Smooth muscle cell (in vitro differentiated cells): ENCODE measurements around the gene RAB11A. TPM values are rescaled to one million over a fixed set of nuclear protein-coding genes. Genes with fewer than 3 reads are reported as not detected.

Source experiments
- DNase-seq: peaks from one replicate; lab custom pipeline; 2025; ENCODE audit not compliant: unreplicated experiment; lab: John Stamatoyannopoulos, UW
- H2AFZ ChIP-seq: fragments of 200-600 bp; sonication (generic); 2 replicates; pipeline ENCODE4 v1.6.0; 2016; ENCODE audit warnings: antibody characterized with exemption, low read depth, mild to moderate bottlenecking
- H3F3A ChIP-seq: fragments of 200-600 bp; sonication (generic); 2 replicates; pipeline ENCODE4 v1.6.0; 2017; ENCODE audit warnings: antibody characterized with exemption, low read depth
- H3K27ac ChIP-seq: fragments of 200-600 bp; sonication (generic); 2 replicates; pipeline ENCODE4 v1.5.1; 2016; ENCODE audit warnings: low read depth, mild to moderate bottlenecking
- H3K27me3 ChIP-seq: fragments of 200-600 bp; sonication (generic); 2 replicates; pipeline ENCODE4 v1.6.1; 2016; ENCODE audit warnings: low read depth, mild to moderate bottlenecking
- H3K36me3 ChIP-seq: fragments of 200-600 bp; sonication (generic); 2 replicates; pipeline ENCODE4 v1.5.1; 2016; ENCODE audit warnings: low read depth
- H3K4me1 ChIP-seq: fragments of 200-600 bp; sonication (generic); 2 replicates; pipeline ENCODE4 v1.5.1; 2016; ENCODE audit warnings: low read depth
- H3K4me2 ChIP-seq: fragments of 200-600 bp; sonication (generic); 2 replicates; pipeline ENCODE4 v1.6.0; 2016; ENCODE audit warnings: mild to moderate bottlenecking
- H3K4me3 ChIP-seq: fragments of 200-600 bp; sonication (generic); 2 replicates; pipeline ENCODE4 v1.5.1; 2016; ENCODE audit warnings: mild to moderate bottlenecking
- H3K79me2 ChIP-seq: fragments of 200-600 bp; sonication (generic); 2 replicates; pipeline ENCODE4 v1.6.0; 2016; ENCODE audit warnings: low read depth, mild to moderate bottlenecking
- H3K9ac ChIP-seq: fragments of 200-600 bp; sonication (generic); 2 replicates; pipeline ENCODE4 v1.6.0; 2016; ENCODE audit warnings: low read depth
- H3K9me3 ChIP-seq: fragments of 200-600 bp; sonication (generic); replicated peaks from 2 replicates; pipeline ENCODE4 v1.5.1; 2016; ENCODE audit warnings: low read depth
- H4K20me1 ChIP-seq: fragments of 200-600 bp; sonication (generic); 2 replicates; pipeline ENCODE4 v1.6.0; 2016; ENCODE audit warnings: low read depth
- WGBS: methylation state at CpG from one replicate; pipeline ENCODE4 v1.1.7; 2016; ENCODE audit warnings: low lambda C conversion rate; 5-methylcytosine and 5-hydroxymethylcytosine counted together
- polyA plus RNA-seq: library from polyadenylated mRNA; unstranded; fragments of >200 nt; fragmentation: Nextera tagmentation; extraction: Ambion mirVana; gene quantifications from 2 replicates; pipeline ENCODE4 v1.2.1, GENCODE V29; 2016
- total RNA-seq: library from RNA; depleted of rRNA; stranded (reverse); fragments of >200 nt; gene quantifications from 2 replicates; pipeline ENCODE4 v1.2.3, GENCODE V29; 2014
- TF ChIP-seq, protein P1 (sequence below): fragments of 200-600 bp; sonication (generic); IDR thresholded peaks from 2 replicates; pipeline ENCODE4 v1.5.1; 2017; ENCODE audit warnings: borderline replicate concordance, mild to moderate bottlenecking, antibody characterized with exemption; ENCODE audit not compliant: insufficient read depth, poor library complexity, severe bottlenecking

The RAB11A gene
- total and polyA plus RNA-seq, 2 experiments from 2014 or later, result 206 to 300 TPM

DNA sequence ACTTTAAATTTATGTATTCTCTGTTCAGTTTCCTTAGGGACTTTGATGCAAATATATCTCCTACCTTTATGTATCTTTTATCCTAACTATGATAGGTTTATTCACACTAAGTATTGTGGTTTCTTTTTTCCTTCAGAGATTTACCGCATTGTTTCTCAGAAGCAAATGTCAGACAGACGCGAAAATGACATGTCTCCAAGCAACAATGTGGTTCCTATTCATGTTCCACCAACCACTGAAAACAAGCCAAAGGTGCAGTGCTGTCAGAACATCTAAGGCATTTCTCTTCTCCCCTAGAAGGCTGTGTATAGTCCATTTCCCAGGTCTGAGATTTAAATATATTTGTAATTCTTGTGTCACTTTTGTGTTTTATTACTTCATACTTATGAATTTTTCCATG is 18.3 kb downstream of the RAB11A start:
- no peak overlapping the region for H2AFZ ChIP-seq
- no peak for DNase-seq
- peaks cover 5% of the 10 kb centered on the region for H3K4me1 ChIP-seq
- H3K36me3 ChIP-seq, result peaks cover 27% of the 10 kb centered on the region
- H3K4me2 ChIP-seq, result no peak overlapping the region
- H3K9me3 ChIP-seq, result no peaks in the 10 kb centered on the region
- no peak overlapping the region for H3K9ac ChIP-seq
- WGBS, result 97% methylated on average over 3 of the region's 3 CpGs
- H4K20me1 ChIP-seq, result peaks cover 84% of the 10 kb centered on the region
- no peak overlapping the region for H3K4me3 ChIP-seq
- H3K79me2 ChIP-seq, result peaks cover 43% of the 10 kb centered on the region
- TF ChIP-seq, protein P1, sequence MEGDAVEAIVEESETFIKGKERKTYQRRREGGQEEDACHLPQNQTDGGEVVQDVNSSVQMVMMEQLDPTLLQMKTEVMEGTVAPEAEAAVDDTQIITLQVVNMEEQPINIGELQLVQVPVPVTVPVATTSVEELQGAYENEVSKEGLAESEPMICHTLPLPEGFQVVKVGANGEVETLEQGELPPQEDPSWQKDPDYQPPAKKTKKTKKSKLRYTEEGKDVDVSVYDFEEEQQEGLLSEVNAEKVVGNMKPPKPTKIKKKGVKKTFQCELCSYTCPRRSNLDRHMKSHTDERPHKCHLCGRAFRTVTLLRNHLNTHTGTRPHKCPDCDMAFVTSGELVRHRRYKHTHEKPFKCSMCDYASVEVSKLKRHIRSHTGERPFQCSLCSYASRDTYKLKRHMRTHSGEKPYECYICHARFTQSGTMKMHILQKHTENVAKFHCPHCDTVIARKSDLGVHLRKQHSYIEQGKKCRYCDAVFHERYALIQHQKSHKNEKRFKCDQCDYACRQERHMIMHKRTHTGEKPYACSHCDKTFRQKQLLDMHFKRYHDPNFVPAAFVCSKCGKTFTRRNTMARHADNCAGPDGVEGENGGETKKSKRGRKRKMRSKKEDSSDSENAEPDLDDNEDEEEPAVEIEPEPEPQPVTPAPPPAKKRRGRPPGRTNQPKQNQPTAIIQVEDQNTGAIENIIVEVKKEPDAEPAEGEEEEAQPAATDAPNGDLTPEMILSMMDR, result no peak
- H3K27me3 ChIP-seq, result no peaks in the 10 kb centered on the region
- no peak overlapping the region for H3K27ac ChIP-seq
- no peaks in the 10 kb centered on the region for H3F3A ChIP-seq

DNA sequence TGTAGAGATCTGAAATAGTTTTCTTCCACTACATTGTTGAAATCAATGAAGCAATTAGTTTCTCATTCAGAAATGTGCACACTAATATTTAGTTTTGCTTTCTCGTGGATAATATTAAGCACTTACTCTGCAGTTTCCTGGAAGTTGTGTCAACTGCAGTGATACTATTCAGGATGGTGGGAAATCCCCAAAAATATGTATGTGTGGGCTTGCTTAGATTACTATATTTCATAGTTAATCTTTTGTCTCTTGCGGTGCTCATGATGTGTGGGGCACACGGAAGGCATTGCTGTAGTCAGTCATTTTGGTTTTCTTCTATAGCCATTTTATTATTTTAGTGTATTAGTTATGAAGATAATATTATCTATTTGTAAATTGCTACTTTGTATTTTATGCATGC is 19.7 kb downstream of the RAB11A start:
- Histone ChIP-seq H3K27me3 (no peaks in the 10 kb centered on the region), H3K36me3 (peaks cover 22% of the 10 kb centered on the region)

DNA sequence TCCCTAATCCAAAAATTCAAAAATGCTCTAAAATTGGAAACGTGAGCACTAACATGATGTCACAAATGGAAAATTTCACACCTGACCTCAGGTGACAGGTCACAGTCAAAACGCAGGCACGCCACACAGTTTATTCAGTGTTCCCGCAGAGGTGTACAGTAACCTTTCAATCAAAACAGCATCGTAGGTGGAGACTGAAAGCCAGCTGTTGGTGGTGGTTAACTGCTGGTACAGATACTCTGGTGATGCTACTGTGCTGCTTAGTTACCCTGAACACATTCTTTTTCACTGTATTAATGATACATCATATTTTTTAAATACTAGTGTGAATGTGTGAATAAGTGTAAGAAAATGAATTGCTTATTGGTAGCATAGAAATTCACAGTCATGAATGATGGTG is 23.8 kb downstream of the RAB11A start:
- Histone ChIP-seq H4K20me1 (peaks cover 87% of the 10 kb centered on the region), H3K27me3 (no peaks in the 10 kb centered on the region), H3K4me2 (no peak overlapping the region), H3K36me3 (peaks cover 10% of the 10 kb centered on the region), H3K79me2 (peaks cover 17% of the 10 kb centered on the region), H3K27ac (no peak overlapping the region), H3K4me3 (no peak overlapping the region), H3K9ac (no peak overlapping the region), H3K9me3 (no peaks in the 10 kb centered on the region), H3F3A (no peaks in the 10 kb centered on the region), H2AFZ (no peak overlapping the region), H3K4me1 (no peaks in the 10 kb centered on the region)
- TF ChIP-seq, protein P1, result no peak
- DNase-seq, result no peak
- WGBS, result 96% methylated on average over 5 of the region's 5 CpGs

More for the DNA sequence above, 19.7 kb downstream of the RAB11A start:
- Histone ChIP-seq H3K4me1 (peaks cover 4% of the 10 kb centered on the region), H3K4me3 (no peak overlapping the region), H3K27ac (no peak overlapping the region), H2AFZ (no peak overlapping the region), H4K20me1 (peaks cover 84% of the 10 kb centered on the region), H3K9ac (no peak overlapping the region), H3K79me2 (peaks cover 35% of the 10 kb centered on the region), H3F3A (no peaks in the 10 kb centered on the region), H3K4me2 (no peak overlapping the region), H3K9me3 (no peaks in the 10 kb centered on the region)
- WGBS, result 86% methylated on average over 3 of the region's 3 CpGs
- TF ChIP-seq, protein P1, result no peak
- no peak for DNase-seq

DNA sequence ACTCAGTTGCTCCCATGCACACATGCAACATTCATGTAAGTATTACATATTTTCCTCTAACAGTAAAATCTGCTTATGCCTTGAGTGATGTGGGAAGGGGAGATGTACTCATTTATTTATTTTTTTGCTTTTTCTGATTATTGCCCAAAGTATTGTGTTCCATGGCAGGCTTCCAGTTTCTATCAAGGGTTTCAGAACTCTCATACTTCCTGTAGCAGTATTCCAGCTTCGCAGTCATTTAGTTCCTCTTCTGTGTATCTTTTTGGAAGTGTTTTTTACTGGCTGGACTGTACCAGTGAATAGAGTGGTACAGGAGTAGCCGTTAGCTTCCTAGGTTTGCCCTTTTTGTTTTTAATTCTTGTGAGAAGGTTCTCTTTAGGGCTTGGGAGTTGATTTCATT is 26.9 kb downstream of the RAB11A start:
- H3K4me2 ChIP-seq, result no peak overlapping the region
- TF ChIP-seq, protein P1, result no peak
- no peak overlapping the region for H2AFZ ChIP-seq
- no peaks in the 10 kb centered on the region for H3K36me3 ChIP-seq
- no peaks in the 10 kb centered on the region for H3K27me3 ChIP-seq
- H3K9me3 ChIP-seq, result no peaks in the 10 kb centered on the region
- peaks cover 56% of the 10 kb centered on the region for H4K20me1 ChIP-seq
- H3K4me1 ChIP-seq, result no peaks in the 10 kb centered on the region
- H3K4me3 ChIP-seq, result no peak overlapping the region
- H3K9ac ChIP-seq, result no peak overlapping the region
- H3F3A ChIP-seq, result no peaks in the 10 kb centered on the region
- H3K27ac ChIP-seq, result no peak overlapping the region
- WGBS, result 98% methylated on average over 2 of the region's 2 CpGs
- no peaks in the 10 kb centered on the region for H3K79me2 ChIP-seq
- DNase-seq, result no peak
